ENCODE measurements around the gene ORC2. TPM values are rescaled to one million over a fixed set of nuclear protein-coding genes. Genes with fewer than 3 reads are reported as not detected.
A peak's percentile ranks its signal among the peaks of the same experiment; 100 is the strongest.

Gene ORC2
- total RNA-seq, 1 experiment from 2014 or later, result 45.5 TPM

DNA sequence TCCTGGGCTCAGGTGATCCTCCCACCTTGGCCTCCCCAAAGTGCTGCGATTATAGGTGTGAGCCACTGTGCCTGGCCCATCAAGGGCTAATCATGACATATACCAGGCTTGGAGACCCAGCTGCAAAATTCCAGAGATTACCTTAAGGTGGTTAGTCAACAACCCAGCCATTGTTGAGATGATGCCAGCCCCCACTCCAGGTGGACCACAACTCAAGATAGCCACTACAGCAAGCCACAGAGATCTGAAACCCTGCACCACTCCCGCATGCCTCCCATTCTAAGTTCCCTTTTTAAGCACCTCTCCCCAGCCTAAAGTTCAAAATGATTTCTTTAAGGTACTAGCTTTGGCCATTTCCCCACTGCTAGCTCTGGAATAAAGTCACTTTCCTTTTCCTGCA, 94.4 kb downstream of the ORC2 start:
- no peak for TF ChIP-seq CTCF (IDR thresholded peaks at IDR 0.05; ENCODE audit: insufficient read depth in 1 of 2, low read depth in 1 of 2, low read length in 1 of 2, severe bottlenecking in 1 of 2, unreplicated experiment in 1 of 2)
- CTCF ChIA-PET, result no interaction called here
- no peak overlapping the region for H3K27ac Mint-ChIP-seq (ENCODE audit: unreplicated experiment)

GRCh38 chr2:200864176-200865034, 99.1 kb downstream of the ORC2 start, which contains the start of gene CLK1:
Gene CLK1, minus strand, starts transcription at chr2:200864658. Its CDS starts 2,796 bp downstream, at chr2:200861862.
- CTCF ChIA-PET, result interaction anchor here (0.6 to 1.2 kb wide), 4 partner anchors 19 to 368 kb away, joined by 3 to 7 read pairs (median 4); partner anchors contain the start of genes NIF3L1 and PPIL3
- TF ChIP-seq CTCF (IDR thresholded peaks at IDR 0.05; ENCODE audit: insufficient read depth in 1 of 2, low read depth in 1 of 2, low read length in 1 of 2, severe bottlenecking in 1 of 2, unreplicated experiment in 1 of 2), result no peak
- no TSS peak for BruUV-seq (replicated peaks)
- Mint-ChIP-seq H3K27me3 (ENCODE audit: insufficient read depth, unreplicated experiment) (no peaks in the 10 kb centered on the region), H3K27ac (ENCODE audit: unreplicated experiment) (peak within 1 kb of the TSS; percentile 96), H3K4me3 (ENCODE audit: unreplicated experiment) (peak within 1 kb of the TSS; percentile 84), H3K4me1 (ENCODE audit: low read depth, unreplicated experiment) (peaks cover 25% of the 10 kb centered on the region), H3K36me3 (ENCODE audit: insufficient read depth, unreplicated experiment) (peaks cover 57% of the 10 kb centered on the region), H3K9me3 (ENCODE audit: unreplicated experiment) (no peaks in the 10 kb centered on the region)
- Histone ChIP-seq H3K4me3 (ENCODE audit: low read depth, low read length) (peak within 1 kb of the TSS; percentile 96), H3K4me1 (peaks cover 14% of the 10 kb centered on the region), H3K36me3 (ENCODE audit: control insufficient read depth, insufficient read depth, low read length) (peaks cover 2% of the 10 kb centered on the region; the same call in 1 of the 2 replicates), H3K9me3 (no peaks in the 10 kb centered on the region), H3K27me3 (replicated peaks; ENCODE audit: control insufficient read depth, insufficient read depth, low read length) (no peaks in the 10 kb centered on the region)
- intact Hi-C loops (cut with micrococcal nuclease; ENCODE audit: unreplicated experiment), result loop anchor here (1.0 to 5.0 kb wide), 3 partner anchors 25 to 107 kb away; partner anchors contain the start of genes BZW1, NIF3L1 and PPIL3
- DNase-seq, result peak; percentile 94
- POLR2A ChIA-PET, result interaction anchor here (0.5 to 1.8 kb wide), 15 partner anchors 20 to 356 kb away, joined by 3 to 28 read pairs (median 3); partner anchors contain the start of genes NIF3L1 and PPIL3

More for the DNA sequence above, 94.4 kb downstream of the ORC2 start:
- POLR2A ChIA-PET, result no interaction called here
- H3K4me3 Mint-ChIP-seq (ENCODE audit: unreplicated experiment), result no peak overlapping the region
- no peak overlapping the region for H3K4me3 ChIP-seq (ENCODE audit: low read depth, low read length)
- H3K27me3 Mint-ChIP-seq (ENCODE audit: insufficient read depth, unreplicated experiment), result no peaks in the 10 kb centered on the region
- no peaks in the 10 kb centered on the region for H3K9me3 Mint-ChIP-seq (ENCODE audit: unreplicated experiment)
- H3K36me3 ChIP-seq (ENCODE audit: control insufficient read depth, insufficient read depth, low read length), result no peaks in the 10 kb centered on the region
- H3K4me1 ChIP-seq, result peaks cover 8% of the 10 kb centered on the region; the same call in 1 of the 2 replicates
- H3K27me3 ChIP-seq (replicated peaks; ENCODE audit: control insufficient read depth, insufficient read depth, low read length), result no peaks in the 10 kb centered on the region
- intact Hi-C loops (cut with micrococcal nuclease; ENCODE audit: unreplicated experiment), result no loop called here
- BruUV-seq (replicated peaks), result no TSS peak
- H3K9me3 ChIP-seq, result no peaks in the 10 kb centered on the region
- no peak for DNase-seq
- H3K36me3 Mint-ChIP-seq (ENCODE audit: insufficient read depth, unreplicated experiment), result peaks cover 14% of the 10 kb centered on the region
- no peaks in the 10 kb centered on the region for H3K4me1 Mint-ChIP-seq (ENCODE audit: low read depth, unreplicated experiment)

DNA sequence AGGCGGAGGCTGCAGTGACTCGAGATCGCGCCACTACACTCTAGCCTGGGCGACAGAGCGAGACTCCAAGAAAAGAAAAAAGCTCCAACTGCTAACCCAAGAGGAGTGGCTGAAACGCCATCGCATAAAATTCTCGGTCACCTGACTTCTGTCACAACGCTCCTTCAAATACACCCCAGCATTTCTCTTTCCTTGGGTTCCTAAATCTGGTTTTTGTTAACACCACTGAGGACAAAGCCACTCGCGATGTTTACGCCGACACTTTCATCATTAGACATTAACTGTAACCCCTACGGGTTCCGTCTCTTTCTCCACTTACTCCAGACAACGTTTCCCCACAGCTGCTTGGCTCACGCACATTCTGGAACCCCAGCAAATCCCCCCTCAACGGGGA, 99.7 kb downstream of the ORC2 start:
- H3K9me3 ChIP-seq, result no peaks in the 10 kb centered on the region
- H3K27me3 Mint-ChIP-seq (ENCODE audit: insufficient read depth, unreplicated experiment), result no peaks in the 10 kb centered on the region
- H3K36me3 ChIP-seq (ENCODE audit: control insufficient read depth, insufficient read depth, low read length), result peaks cover 2% of the 10 kb centered on the region; the same call in 1 of the 2 replicates
- POLR2A ChIA-PET, result interaction anchor here (0.7 to 1.8 kb wide), 12 partner anchors 19 to 254 kb away, joined by 3 to 28 read pairs (median 3); partner anchors contain the start of genes NIF3L1 and PPIL3
- peak overlapping the region; percentile 96 for H3K4me3 ChIP-seq (ENCODE audit: low read depth, low read length)
- H3K36me3 Mint-ChIP-seq (ENCODE audit: insufficient read depth, unreplicated experiment), result peaks cover 63% of the 10 kb centered on the region
- CTCF ChIA-PET, result interaction anchor here (0.6 to 1.2 kb wide), 4 partner anchors 19 to 368 kb away, joined by 3 to 7 read pairs (median 4); partner anchors contain the start of genes NIF3L1 and PPIL3
- H3K27me3 ChIP-seq (replicated peaks; ENCODE audit: control insufficient read depth, insufficient read depth, low read length), result no peaks in the 10 kb centered on the region
- peak in 1 of 2 experiments; percentile 31 for DNase-seq
- H3K4me1 ChIP-seq, result peaks cover 14% of the 10 kb centered on the region
- BruUV-seq (replicated peaks), result TSS peak; percentile 60
- TF ChIP-seq CTCF (IDR thresholded peaks at IDR 0.05; ENCODE audit: insufficient read depth in 1 of 2, low read depth in 1 of 2, low read length in 1 of 2, severe bottlenecking in 1 of 2, unreplicated experiment in 1 of 2), result no peak
- peak overlapping the region; percentile 96 for H3K27ac Mint-ChIP-seq (ENCODE audit: unreplicated experiment)
- no peaks in the 10 kb centered on the region for H3K9me3 Mint-ChIP-seq (ENCODE audit: unreplicated experiment)
- H3K4me3 Mint-ChIP-seq (ENCODE audit: unreplicated experiment), result peak overlapping the region; percentile 84
- intact Hi-C loops (cut with micrococcal nuclease; ENCODE audit: unreplicated experiment), result loop anchor here (1.0 to 5.0 kb wide), 4 partner anchors 26 to 151 kb away; partner anchors contain the start of genes BZW1, NIF3L1 and PPIL3
- peaks cover 25% of the 10 kb centered on the region for H3K4me1 Mint-ChIP-seq (ENCODE audit: low read depth, unreplicated experiment)

Measured in Caco-2 (cell line).